ENCODE measurements around the gene ZNF792.

DNA sequence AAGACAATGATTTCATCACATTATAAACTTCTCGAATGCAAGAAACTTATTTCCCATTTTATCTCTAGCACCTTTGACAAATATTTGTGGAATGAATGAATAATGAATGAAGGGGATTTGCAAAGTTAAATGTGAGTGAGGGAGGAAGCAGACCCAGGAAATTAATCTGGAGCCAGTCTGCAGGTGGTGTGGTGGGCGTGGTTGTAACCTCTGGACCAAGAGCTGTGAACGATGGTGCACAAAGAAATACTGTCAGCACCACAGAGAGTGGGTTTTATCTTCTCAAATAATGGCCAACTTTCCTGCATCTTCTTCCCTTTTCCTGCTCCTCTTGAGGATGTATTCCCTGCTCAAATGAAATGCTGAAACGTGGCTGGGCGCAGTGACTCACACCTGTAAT is 11.0 kb upstream of the ZNF792 start:
- TF ChIP-seq, protein P1, sequence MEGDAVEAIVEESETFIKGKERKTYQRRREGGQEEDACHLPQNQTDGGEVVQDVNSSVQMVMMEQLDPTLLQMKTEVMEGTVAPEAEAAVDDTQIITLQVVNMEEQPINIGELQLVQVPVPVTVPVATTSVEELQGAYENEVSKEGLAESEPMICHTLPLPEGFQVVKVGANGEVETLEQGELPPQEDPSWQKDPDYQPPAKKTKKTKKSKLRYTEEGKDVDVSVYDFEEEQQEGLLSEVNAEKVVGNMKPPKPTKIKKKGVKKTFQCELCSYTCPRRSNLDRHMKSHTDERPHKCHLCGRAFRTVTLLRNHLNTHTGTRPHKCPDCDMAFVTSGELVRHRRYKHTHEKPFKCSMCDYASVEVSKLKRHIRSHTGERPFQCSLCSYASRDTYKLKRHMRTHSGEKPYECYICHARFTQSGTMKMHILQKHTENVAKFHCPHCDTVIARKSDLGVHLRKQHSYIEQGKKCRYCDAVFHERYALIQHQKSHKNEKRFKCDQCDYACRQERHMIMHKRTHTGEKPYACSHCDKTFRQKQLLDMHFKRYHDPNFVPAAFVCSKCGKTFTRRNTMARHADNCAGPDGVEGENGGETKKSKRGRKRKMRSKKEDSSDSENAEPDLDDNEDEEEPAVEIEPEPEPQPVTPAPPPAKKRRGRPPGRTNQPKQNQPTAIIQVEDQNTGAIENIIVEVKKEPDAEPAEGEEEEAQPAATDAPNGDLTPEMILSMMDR (IDR thresholded peaks at IDR 0.05; ENCODE audit: borderline replicate concordance, extremely low read depth, low read length, poor library complexity, severe bottlenecking) = no peak
- TF ChIP-seq EZH2 (IDR thresholded peaks at IDR 0.05; ENCODE audit: borderline replicate concordance, low read depth, low read length, severe bottlenecking) = no peak
